ENCODE data around the gene ZNF587.
"Not testable (repeated sequence)": the region's sequence is repeated elsewhere in the genome, so short reads cannot be mapped to it uniquely, and the experiment has no call there.

ZNF587 gene

GRCh38 chr19:57847164-57847563 is 2.5 kb upstream of the ZNF587 start:
- not testable (repeated sequence) for H3K4me3 Mint-ChIP-seq, H3K27me3 Mint-ChIP-seq, DNase-seq, H3K9me3 Mint-ChIP-seq, H3K27ac Mint-ChIP-seq
- Mint-ChIP-seq H3K4me1 (ENCODE audit: low read depth) (peaks cover 27% of the 10 kb centered on the region), H3K36me3 (ENCODE audit: low read depth) (peaks cover 86% of the 10 kb centered on the region)

- H3K9me3 Mint-ChIP-seq, DNase-seq, H3K27me3 Mint-ChIP-seq: not testable (repeated sequence)
- peaks cover 86% of the 10 kb centered on the region for H3K36me3 Mint-ChIP-seq (ENCODE audit: low read depth)
- peak overlapping the region; percentile 89 for H3K4me3 Mint-ChIP-seq
- peaks cover 33% of the 10 kb centered on the region for H3K4me1 Mint-ChIP-seq (ENCODE audit: low read depth)
- peak overlapping the region; percentile 92 for H3K27ac Mint-ChIP-seq
Measured at GRCh38 chr19:57849162-57849665, 445 bp upstream of the ZNF587 start.

- peak overlapping the region; percentile 89 for H3K4me3 Mint-ChIP-seq
- H3K36me3 Mint-ChIP-seq (ENCODE audit: low read depth), result peaks cover 87% of the 10 kb centered on the region
- H3K27me3 Mint-ChIP-seq, result no peaks in the 10 kb centered on the region
- DNase-seq, result peak; percentile 37
- peaks cover 9% of the 10 kb centered on the region for H3K9me3 Mint-ChIP-seq
- peaks cover 33% of the 10 kb centered on the region for H3K4me1 Mint-ChIP-seq (ENCODE audit: low read depth)
- peak overlapping the region; percentile 92 for H3K27ac Mint-ChIP-seq
Measured at GRCh38 chr19:57850553-57851017, 926 bp downstream of the ZNF587 start.

- Mint-ChIP-seq H3K4me1 (ENCODE audit: low read depth) (peaks cover 31% of the 10 kb centered on the region), H3K9me3 (peaks cover 11% of the 10 kb centered on the region), H3K36me3 (ENCODE audit: low read depth) (peaks cover 88% of the 10 kb centered on the region)
- H3K27me3 Mint-ChIP-seq, H3K27ac Mint-ChIP-seq, H3K4me3 Mint-ChIP-seq, DNase-seq: not testable (repeated sequence)
Measured at GRCh38 chr19:57851812-57852603, 2.3 kb downstream of the ZNF587 start.

- Mint-ChIP-seq H3K4me1 (ENCODE audit: low read depth) (peaks cover 30% of the 10 kb centered on the region), H3K9me3 (peaks cover 15% of the 10 kb centered on the region), H3K36me3 (ENCODE audit: low read depth) (peaks cover 95% of the 10 kb centered on the region)
- not testable (repeated sequence) for H3K4me3 Mint-ChIP-seq, H3K27me3 Mint-ChIP-seq, DNase-seq, H3K27ac Mint-ChIP-seq
Measured at GRCh38 chr19:57854117-57854516, 4.5 kb downstream of the ZNF587 start.

GRCh38 chr19:57862351-57862750 is 12.7 kb downstream of the ZNF587 start:
- H3K4me3 Mint-ChIP-seq; H3K27me3 Mint-ChIP-seq; H3K27ac Mint-ChIP-seq; H3K4me1 Mint-ChIP-seq (ENCODE audit: low read depth); DNase-seq: not testable (repeated sequence)
- H3K36me3 Mint-ChIP-seq (ENCODE audit: low read depth), result peaks cover 95% of the 10 kb centered on the region
- H3K9me3 Mint-ChIP-seq, result peaks cover 34% of the 10 kb centered on the region

- H3K4me3 Mint-ChIP-seq, result no peak overlapping the region
- H3K9me3 Mint-ChIP-seq, result peaks cover 40% of the 10 kb centered on the region
- no peak for DNase-seq
- H3K27me3 Mint-ChIP-seq, result no peaks in the 10 kb centered on the region
- H3K36me3 Mint-ChIP-seq (ENCODE audit: low read depth), result peaks cover 94% of the 10 kb centered on the region
- H3K4me1 Mint-ChIP-seq (ENCODE audit: low read depth), result no peaks in the 10 kb centered on the region
- H3K27ac Mint-ChIP-seq, result no peak overlapping the region
Measured at GRCh38 chr19:57867868-57868492, 18.3 kb downstream of the ZNF587 start.

- not testable (repeated sequence) for H3K4me1 Mint-ChIP-seq (ENCODE audit: low read depth); H3K27ac Mint-ChIP-seq; DNase-seq; H3K27me3 Mint-ChIP-seq; H3K4me3 Mint-ChIP-seq
- peaks cover 48% of the 10 kb centered on the region for H3K9me3 Mint-ChIP-seq
- H3K36me3 Mint-ChIP-seq (ENCODE audit: low read depth), result peaks cover 94% of the 10 kb centered on the region
Measured at GRCh38 chr19:57869655-57870054, 20.0 kb downstream of the ZNF587 start.

- H3K4me1 Mint-ChIP-seq (ENCODE audit: low read depth), result no peaks in the 10 kb centered on the region
- H3K27ac Mint-ChIP-seq, result no peak overlapping the region
- no peak overlapping the region for H3K4me3 Mint-ChIP-seq
- no peak for DNase-seq
- H3K27me3 Mint-ChIP-seq, result no peaks in the 10 kb centered on the region
- peaks cover 46% of the 10 kb centered on the region for H3K9me3 Mint-ChIP-seq
- H3K36me3 Mint-ChIP-seq (ENCODE audit: low read depth), result peaks cover 94% of the 10 kb centered on the region
Measured at GRCh38 chr19:57870225-57870624, 20.6 kb downstream of the ZNF587 start.

GRCh38 chr19:57872450-57872849 is 22.8 kb downstream of the ZNF587 start:
- DNase-seq, result no peak
- H3K27ac Mint-ChIP-seq, result no peak overlapping the region
- peaks cover 55% of the 10 kb centered on the region for H3K9me3 Mint-ChIP-seq

GRCh38 chr19:57873883-57874799 is 24.5 kb downstream of the ZNF587 start:
- not testable (repeated sequence) for H3K4me3 Mint-ChIP-seq, DNase-seq
- peaks cover 93% of the 10 kb centered on the region for H3K36me3 Mint-ChIP-seq (ENCODE audit: low read depth)

More at GRCh38 chr19:57872450-57872849, 22.8 kb downstream of the ZNF587 start:
- Mint-ChIP-seq H3K4me1 (ENCODE audit: low read depth) (no peaks in the 10 kb centered on the region), H3K4me3 (no peak overlapping the region), H3K36me3 (ENCODE audit: low read depth) (peaks cover 94% of the 10 kb centered on the region), H3K27me3 (no peaks in the 10 kb centered on the region)

GRCh38 chr19:57886046-57886445 is 36.4 kb downstream of the ZNF587 start:
- Mint-ChIP-seq H3K36me3 (ENCODE audit: low read depth) (peaks cover 80% of the 10 kb centered on the region), H3K27ac (no peak overlapping the region), H3K4me1 (ENCODE audit: low read depth) (peaks cover 23% of the 10 kb centered on the region), H3K9me3 (peaks cover 49% of the 10 kb centered on the region), H3K27me3 (no peaks in the 10 kb centered on the region), H3K4me3 (no peak overlapping the region)
- no peak for DNase-seq

More at GRCh38 chr19:57873883-57874799, 24.5 kb downstream of the ZNF587 start:
- not testable (repeated sequence) for H3K4me1 Mint-ChIP-seq (ENCODE audit: low read depth); H3K27me3 Mint-ChIP-seq; H3K27ac Mint-ChIP-seq
- peaks cover 56% of the 10 kb centered on the region for H3K9me3 Mint-ChIP-seq

- H3K4me3 Mint-ChIP-seq, result peak overlapping the region; percentile 91
- H3K9me3 Mint-ChIP-seq, result peaks cover 53% of the 10 kb centered on the region
- no peaks in the 10 kb centered on the region for H3K27me3 Mint-ChIP-seq
- peaks cover 23% of the 10 kb centered on the region for H3K4me1 Mint-ChIP-seq (ENCODE audit: low read depth)
- DNase-seq, result no peak
- peaks cover 84% of the 10 kb centered on the region for H3K36me3 Mint-ChIP-seq (ENCODE audit: low read depth)
- no peak overlapping the region for H3K27ac Mint-ChIP-seq
Measured at GRCh38 chr19:57887195-57887941, 37.7 kb downstream of the ZNF587 start.

All from activated T-cell treated with anti-CD3 and anti-CD28 coated beads, Interleukin-2, amount 50 U/mL, for 24 hours (primary cell).